ENCODE data around the gene LINC01488.

- TF ChIP-seq CTCF (IDR thresholded peaks at IDR 0.05; ENCODE audit: insufficient read depth, low read length, poor library complexity, severe bottlenecking) = no peak
- TF ChIP-seq EZH2phosphoT487 (conservative IDR thresholded peaks at IDR 0.05; ENCODE audit: low read length) = no peak
Observed at GRCh38 chr11:69530278-69531070, 49.0 kb downstream of the LINC01488 start.

Measured in SU-DHL-6 (cell line).